ENCODE data around the gene INTS3.

DNA sequence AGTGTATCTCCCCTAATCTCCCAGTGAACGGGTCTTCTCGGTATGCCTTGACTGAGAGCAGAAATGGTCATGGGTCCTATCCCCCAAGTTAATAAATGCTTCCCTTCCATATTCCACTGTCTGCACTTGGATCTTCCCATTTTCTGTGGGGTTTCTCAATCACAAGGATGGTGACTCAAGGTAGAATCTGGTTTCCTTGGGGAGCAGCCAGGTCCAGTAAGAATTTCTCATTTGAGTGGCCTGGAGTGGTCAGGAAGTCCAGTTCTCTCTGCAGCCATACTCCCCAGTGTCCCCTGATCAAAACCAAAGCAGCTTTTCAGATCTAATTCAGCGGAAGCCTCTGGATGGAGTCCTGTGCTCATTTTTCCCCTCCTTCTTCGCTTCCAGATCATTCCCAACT lies 32.6 kb downstream of the INTS3 start:
- TF ChIP-seq, protein P1, sequence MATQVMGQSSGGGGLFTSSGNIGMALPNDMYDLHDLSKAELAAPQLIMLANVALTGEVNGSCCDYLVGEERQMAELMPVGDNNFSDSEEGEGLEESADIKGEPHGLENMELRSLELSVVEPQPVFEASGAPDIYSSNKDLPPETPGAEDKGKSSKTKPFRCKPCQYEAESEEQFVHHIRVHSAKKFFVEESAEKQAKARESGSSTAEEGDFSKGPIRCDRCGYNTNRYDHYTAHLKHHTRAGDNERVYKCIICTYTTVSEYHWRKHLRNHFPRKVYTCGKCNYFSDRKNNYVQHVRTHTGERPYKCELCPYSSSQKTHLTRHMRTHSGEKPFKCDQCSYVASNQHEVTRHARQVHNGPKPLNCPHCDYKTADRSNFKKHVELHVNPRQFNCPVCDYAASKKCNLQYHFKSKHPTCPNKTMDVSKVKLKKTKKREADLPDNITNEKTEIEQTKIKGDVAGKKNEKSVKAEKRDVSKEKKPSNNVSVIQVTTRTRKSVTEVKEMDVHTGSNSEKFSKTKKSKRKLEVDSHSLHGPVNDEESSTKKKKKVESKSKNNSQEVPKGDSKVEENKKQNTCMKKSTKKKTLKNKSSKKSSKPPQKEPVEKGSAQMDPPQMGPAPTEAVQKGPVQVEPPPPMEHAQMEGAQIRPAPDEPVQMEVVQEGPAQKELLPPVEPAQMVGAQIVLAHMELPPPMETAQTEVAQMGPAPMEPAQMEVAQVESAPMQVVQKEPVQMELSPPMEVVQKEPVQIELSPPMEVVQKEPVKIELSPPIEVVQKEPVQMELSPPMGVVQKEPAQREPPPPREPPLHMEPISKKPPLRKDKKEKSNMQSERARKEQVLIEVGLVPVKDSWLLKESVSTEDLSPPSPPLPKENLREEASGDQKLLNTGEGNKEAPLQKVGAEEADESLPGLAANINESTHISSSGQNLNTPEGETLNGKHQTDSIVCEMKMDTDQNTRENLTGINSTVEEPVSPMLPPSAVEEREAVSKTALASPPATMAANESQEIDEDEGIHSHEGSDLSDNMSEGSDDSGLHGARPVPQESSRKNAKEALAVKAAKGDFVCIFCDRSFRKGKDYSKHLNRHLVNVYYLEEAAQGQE (IDR thresholded peaks at IDR 0.05; ENCODE audit: low read depth), result no peak
- TF ChIP-seq EP300 (IDR thresholded peaks at IDR 0.05; ENCODE audit: borderline replicate concordance) (no peak), FOXM1 (IDR thresholded peaks at IDR 0.05; ENCODE audit: borderline replicate concordance, low read depth) (no peak), ZBTB7A (IDR thresholded peaks at IDR 0.05; ENCODE audit: low read depth) (no peak), TCF12 (IDR thresholded peaks at IDR 0.05; ENCODE audit: low read depth) (no peak), RAD21 (IDR thresholded peaks at IDR 0.05; ENCODE audit: low read depth) (no peak), YY1 (IDR thresholded peaks at IDR 0.05; ENCODE audit: low read depth) (no peak), TAF1 (IDR thresholded peaks at IDR 0.05; ENCODE audit: low read depth) (no peak), CREB1 (IDR thresholded peaks at IDR 0.05; ENCODE audit: low read depth) (no peak), TEAD4 (IDR thresholded peaks at IDR 0.05) (no peak), EGR1 (IDR thresholded peaks at IDR 0.05) (no peak), NFIC (IDR thresholded peaks at IDR 0.05) (no peak)
- TF ChIP-seq, protein P2, sequence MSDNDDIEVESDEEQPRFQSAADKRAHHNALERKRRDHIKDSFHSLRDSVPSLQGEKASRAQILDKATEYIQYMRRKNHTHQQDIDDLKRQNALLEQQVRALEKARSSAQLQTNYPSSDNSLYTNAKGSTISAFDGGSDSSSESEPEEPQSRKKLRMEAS (IDR thresholded peaks at IDR 0.05), result no peak
- TF ChIP-seq, protein P3, sequence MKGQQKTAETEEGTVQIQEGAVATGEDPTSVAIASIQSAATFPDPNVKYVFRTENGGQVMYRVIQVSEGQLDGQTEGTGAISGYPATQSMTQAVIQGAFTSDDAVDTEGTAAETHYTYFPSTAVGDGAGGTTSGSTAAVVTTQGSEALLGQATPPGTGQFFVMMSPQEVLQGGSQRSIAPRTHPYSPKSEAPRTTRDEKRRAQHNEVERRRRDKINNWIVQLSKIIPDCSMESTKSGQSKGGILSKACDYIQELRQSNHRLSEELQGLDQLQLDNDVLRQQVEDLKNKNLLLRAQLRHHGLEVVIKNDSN (IDR thresholded peaks at IDR 0.05), result no peak
